ENCODE results near the gene PUM2.

PUM2 gene

GRCh38 chr2:20216130-20217025 lies 134.3 kb downstream of the PUM2 start:
- no peak for DNase-seq (ENCODE audit: low spot score)

- DNase-seq (ENCODE audit: low spot score) = no peak
These were observed 135.2 kb downstream of the PUM2 start for GRCh38 chr2:20215183-20216040.

GRCh38 chr2:20214566-20215182 lies 136.0 kb downstream of the PUM2 start:
- DNase-seq (ENCODE audit: low spot score) = no peak

GRCh38 chr2:20213651-20214565 lies 136.7 kb downstream of the PUM2 start:
- DNase-seq (ENCODE audit: low spot score) = no peak

GRCh38 chr2:20212871-20213503 lies 137.7 kb downstream of the PUM2 start:
- no peak for DNase-seq (ENCODE audit: low spot score)

- no peak for DNase-seq (ENCODE audit: low spot score)
These were observed 138.2 kb downstream of the PUM2 start for GRCh38 chr2:20212459-20212870.

- DNase-seq (ENCODE audit: low spot score) = no peak
These were observed 138.7 kb downstream of the PUM2 start for GRCh38 chr2:20211860-20212458.

- DNase-seq (ENCODE audit: low spot score) = no peak
These were observed 139.2 kb downstream of the PUM2 start for GRCh38 chr2:20211420-20211819.

- no peak for DNase-seq (ENCODE audit: low spot score)
These were observed 140.2 kb downstream of the PUM2 start for GRCh38 chr2:20210462-20210861.

- no peak for DNase-seq (ENCODE audit: low spot score)
These were observed 141.1 kb downstream of the PUM2 start for GRCh38 chr2:20209373-20210109.

- no peak for DNase-seq (ENCODE audit: low spot score)
These were observed 142.2 kb downstream of the PUM2 start for GRCh38 chr2:20208476-20208859.

GRCh38 chr2:20207051-20207450 lies 143.6 kb downstream of the PUM2 start:
- no peak for DNase-seq (ENCODE audit: low spot score)

GRCh38 chr2:20205915-20206524 lies 144.6 kb downstream of the PUM2 start:
- DNase-seq (ENCODE audit: low spot score) = no peak

- DNase-seq (ENCODE audit: low spot score) = no peak
These were observed 145.6 kb downstream of the PUM2 start for GRCh38 chr2:20205069-20205468.

- DNase-seq (ENCODE audit: low spot score) = no peak
These were observed 147.0 kb downstream of the PUM2 start for GRCh38 chr2:20203521-20204225.

GRCh38 chr2:20203072-20203471 lies 147.6 kb downstream of the PUM2 start:
- no peak for DNase-seq (ENCODE audit: low spot score)

GRCh38 chr2:20201671-20202070 lies 149.0 kb downstream of the PUM2 start:
- no peak for DNase-seq (ENCODE audit: low spot score)

- DNase-seq (ENCODE audit: low spot score) = no peak
These were observed 149.7 kb downstream of the PUM2 start for GRCh38 chr2:20200697-20201555.

Measured in RKO (cell line).